HG03439 (cell line): Measurements from ENCODE around the gene PLCL2.
"Not testable (repeated sequence)": the region's sequence is repeated elsewhere in the genome, so short reads cannot be mapped to it uniquely, and the experiment has no call there.

ENCODE experiments used
- ATAC-seq: cut with Tn5 transposase; IDR thresholded peaks from one replicate; pipeline ENCODE4 v1.9.1; 2021; ENCODE audit warnings: mild to moderate bottlenecking, moderate library complexity; ENCODE audit not compliant: unreplicated experiment

PLCL2 gene

DNA sequence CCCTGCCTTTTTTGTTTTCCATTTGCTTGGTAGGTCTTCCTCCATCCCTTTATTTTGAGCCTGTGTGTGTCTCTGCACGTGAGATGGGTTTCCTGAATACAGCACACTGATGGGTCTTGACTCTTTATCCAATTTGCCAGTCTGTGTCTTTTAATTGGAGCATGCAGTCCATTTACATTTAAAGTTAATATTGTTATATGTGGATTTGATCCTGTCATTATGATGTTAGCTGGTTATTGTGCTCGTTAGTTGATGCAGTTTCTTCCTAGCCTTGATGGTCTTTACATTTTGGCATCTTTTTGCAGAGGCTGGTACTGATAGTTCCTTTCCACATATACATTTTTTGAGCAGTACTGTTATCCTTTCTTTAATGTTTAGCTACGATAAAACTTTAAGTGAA lies 73.1 kb downstream of the PLCL2 start:
- not testable (repeated sequence) for ATAC-seq

- ATAC-seq: no peak
These were observed 75.4 kb downstream of the PLCL2 start for GRCh38 chr3:16960125-16960524.

DNA sequence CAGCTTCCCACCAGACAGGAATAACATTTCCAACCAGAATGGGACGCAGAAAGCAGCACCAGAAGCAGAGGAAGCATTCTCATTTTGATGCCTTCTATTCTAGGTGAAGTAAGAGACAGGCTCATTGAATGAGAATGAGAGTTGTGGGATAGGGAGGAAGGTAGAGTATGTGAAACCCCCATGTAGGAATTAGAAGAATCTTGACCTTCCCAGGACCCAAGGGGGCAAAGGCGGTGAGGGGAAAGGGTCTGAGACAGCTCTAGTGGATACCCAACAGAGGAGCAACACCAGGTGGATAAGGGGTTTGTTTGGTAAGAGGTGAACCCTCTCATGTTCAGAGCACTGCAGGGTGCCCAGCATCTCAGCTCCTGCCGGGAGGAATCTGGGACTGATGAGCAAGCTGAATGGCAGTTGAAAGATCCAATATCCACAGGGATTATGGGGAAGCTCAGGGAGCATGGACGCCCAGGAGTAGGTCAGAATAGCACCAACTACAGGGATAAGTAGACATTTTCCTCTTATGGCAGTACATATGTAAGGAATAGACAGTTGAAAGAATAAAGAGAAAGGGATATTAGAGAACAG lies 77.0 kb downstream of the PLCL2 start:
- no peak for ATAC-seq

DNA sequence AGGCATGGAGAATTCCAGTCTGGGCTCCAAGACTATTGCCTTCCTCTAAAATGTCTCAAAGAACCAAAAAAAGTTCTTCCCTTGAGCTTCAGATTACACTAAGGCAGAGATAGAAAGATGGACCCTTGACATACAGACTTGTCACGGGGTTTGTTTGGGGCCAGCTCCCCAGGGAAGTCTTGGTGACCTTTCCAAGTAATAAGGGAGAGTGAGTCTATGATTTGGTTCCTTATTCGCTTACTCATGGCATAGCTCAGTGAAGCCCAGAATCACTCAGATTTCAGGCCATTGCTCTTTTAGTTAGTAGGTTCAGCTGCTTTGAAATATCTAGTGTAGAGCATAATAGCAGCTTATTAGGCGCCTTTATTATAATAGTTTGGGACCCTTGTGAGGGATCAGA lies 90.3 kb downstream of the PLCL2 start:
- no peak for ATAC-seq

DNA sequence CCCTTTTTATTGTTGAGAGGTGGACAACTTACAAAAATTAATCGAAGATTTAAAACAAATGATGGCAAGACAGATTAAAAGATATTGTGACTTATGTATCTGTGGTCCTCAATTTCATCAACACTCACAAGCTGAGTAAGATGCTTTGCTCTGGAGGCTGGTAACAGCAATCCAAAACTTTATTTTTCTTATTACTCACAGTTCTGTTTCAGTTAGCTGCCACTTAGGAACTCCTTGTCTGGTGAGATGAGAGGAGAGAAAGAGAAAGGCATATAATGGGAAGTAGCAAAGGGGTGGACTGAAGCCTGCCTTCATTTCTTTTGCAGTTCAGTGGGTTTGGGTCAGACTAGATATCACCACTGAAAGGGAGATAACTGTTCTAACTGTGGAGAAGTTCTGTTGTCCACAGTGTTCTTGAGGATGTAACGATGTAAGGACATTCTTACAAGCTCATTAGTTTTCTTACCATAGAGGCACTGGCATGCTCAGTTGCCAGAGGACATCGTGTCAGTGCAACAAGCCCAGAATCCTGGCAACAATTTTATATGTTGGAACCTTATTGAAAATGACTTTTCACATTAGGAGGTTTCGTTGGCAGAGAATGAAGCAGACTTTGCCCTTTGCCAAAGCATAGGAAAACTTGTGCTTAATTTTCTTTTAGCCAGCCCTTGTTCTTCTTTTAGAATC lies 93.6 kb downstream of the PLCL2 start:
- no peak for ATAC-seq

- ATAC-seq: no peak
These were observed 94.1 kb downstream of the PLCL2 start for GRCh38 chr3:16978921-16979271.

- not testable (repeated sequence) for ATAC-seq
These were observed 95.2 kb downstream of the PLCL2 start for GRCh38 chr3:16979769-16980515.

DNA sequence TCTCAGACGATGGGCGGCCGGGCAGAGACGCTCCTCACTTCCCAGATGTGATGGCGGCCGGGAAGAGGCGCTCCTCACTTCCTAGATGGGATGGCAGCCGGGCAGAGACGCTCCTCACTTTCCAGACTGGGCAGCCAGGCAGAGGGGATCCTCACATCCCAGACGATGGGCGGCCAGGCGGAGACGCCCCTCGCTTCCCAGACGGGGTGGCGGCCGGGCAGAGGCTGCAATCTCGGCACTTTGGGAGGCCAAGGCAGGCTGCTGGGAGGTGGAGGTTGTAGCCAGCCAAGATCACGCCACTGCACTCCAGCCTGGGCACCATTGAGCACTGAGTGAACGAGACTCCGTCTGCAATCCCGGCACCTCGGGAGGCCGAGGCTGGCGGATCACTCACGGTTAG lies 95.8 kb downstream of the PLCL2 start:
- not testable (repeated sequence) for ATAC-seq

GRCh38 chr3:16982460-16982859 lies 97.7 kb downstream of the PLCL2 start:
- no peak for ATAC-seq

DNA sequence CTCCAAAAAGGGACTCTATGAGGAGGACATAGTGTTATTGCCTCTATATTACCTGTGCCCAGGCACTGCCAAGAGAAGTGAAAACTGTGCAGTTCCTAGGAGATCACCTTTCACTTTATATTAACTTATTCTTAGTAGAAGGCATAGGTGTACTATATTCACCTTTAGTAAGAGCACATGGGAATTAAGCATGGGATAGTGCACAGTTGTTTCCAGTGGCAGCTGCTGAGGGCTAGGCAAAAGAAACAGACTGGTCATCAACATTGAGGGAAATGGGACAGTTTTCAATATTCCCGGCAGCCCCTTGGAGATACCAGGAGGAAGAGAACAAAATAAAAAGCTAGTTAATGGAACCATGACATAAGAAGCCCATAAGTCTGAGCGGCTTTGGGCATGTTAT lies 100.9 kb downstream of the PLCL2 start:
- no peak for ATAC-seq

DNA sequence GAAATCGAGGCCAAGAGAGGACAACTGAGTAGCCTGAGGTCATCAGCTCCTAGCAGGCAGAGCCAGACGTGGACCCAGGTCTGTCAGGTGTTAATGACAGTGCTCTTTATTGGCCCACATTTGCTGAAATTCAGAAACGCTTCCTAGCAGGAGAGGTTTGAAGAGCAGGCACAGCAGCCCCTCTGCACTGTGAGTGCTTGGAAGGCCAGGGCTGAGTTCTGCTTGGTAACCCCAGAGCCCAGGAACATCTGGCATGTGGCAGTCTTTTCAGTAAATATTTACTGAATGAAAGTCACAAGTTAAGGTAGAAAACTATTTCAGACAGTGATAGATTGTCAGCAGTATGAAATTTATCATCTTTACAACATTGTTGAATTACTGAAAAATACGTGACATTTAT lies 102.4 kb downstream of the PLCL2 start:
- ATAC-seq: no peak

GRCh38 chr3:16990163-16990562 lies 105.4 kb downstream of the PLCL2 start:
- no peak for ATAC-seq

DNA sequence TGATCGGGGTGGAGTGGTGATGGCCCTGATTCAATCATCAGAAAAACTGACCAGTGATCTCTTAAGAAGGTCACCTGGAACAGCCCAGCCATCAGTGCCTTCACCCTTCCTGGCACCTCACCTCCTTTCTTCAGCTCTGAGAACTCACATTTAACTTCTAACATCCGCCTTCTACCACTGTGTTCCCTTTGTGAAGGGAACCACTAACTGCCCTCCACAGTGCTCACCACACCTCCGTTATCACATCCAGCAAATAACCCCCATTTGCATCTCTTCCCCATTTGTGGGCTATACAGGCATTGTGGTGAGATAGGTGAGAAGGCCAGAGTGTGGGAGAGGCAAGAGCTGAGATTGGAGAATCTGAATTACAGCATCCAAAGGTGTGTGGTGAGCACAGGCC lies 107.4 kb downstream of the PLCL2 start:
- no peak for ATAC-seq

GRCh38 chr3:16993227-16993626 lies 108.5 kb downstream of the PLCL2 start:
- ATAC-seq: no peak

- no peak for ATAC-seq
These were observed 110.2 kb downstream of the PLCL2 start for GRCh38 chr3:16994854-16995525.

DNA sequence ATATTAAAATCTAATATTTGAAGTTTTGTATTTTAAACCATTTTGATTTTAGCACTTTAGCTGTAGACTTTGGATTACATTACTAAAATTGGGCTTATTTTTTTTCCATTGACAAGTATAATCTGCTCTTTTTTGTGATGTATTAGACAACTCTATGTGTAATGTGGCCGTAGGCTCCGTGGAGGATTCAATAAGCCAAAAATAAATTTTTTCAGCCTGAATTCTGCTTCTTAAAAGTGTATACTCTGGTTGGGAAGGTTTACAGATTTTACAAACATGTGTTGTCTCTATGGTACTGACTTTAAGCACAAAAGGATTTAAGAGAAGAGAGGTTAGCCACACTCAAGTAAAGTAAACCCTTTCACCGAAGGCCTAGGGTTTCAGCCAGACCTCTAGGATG lies 110.8 kb downstream of the PLCL2 start:
- ATAC-seq: no peak

DNA sequence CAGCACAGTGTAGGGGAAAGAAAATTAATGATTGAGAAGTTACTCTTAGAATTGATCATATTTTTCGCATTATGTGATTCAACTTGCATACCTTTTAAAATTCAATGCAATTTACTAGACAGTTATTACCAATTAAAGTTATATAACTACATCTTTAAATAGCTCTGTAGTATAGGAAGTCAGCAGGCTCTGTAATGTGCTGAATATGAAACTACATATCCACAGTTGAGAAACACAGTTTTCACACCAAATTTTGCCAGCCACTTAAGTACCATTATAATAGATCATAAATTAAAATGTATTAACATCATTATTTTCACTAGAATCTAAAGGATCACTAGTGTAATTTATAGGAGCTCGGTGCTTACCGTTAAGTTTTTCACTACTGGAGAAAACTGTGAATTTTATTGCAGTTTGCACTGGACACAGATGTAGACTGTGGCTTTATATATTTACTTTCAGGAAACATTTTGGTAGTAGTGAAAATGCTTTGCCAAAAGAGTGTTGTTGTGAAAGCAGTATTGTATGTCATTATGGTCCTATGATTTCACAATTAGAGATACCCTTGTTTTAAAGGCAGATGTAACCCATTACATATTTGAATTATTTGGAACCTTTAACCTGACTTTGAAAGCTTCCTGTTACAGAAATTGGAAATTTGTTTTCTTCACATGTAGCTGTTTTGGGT lies 113.6 kb downstream of the PLCL2 start:
- ATAC-seq: no peak

DNA sequence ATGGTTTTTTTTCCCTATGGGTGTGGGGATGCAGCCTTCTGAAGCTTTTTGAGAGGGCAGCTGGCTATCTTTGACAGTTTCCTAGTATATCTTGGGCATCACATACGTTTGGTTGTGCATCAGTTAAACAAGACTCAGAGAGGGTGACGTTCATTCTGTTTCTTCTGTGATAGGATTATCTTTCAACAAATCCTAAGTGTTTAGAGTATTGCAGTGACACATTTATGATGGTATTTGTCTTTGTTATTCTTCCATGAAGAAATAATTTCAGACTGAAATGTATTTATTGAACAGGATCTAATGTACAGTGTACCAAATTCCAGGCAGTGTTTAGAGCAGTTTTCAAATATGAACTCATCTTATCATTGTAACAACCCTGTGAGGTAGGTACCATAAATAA lies 114.4 kb downstream of the PLCL2 start:
- no peak for ATAC-seq

DNA sequence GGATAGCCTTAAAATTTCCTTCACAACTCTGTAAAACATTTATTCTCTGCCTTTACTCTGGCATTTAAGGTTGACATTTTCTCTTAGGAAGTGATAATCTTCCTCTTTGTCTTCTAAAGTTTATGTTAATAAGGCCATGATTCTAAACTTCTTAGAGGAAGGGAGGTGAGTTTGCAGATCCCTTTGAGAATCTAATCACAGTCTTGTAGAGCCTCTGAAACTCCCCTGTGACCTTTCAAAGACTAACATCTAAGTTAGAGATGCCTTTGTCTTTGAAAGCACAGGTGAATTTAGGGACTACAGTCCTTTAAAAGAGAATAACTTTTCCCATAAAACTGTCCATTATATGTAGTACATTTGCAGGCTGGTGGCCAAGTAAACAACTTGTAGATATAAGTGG lies 115.1 kb downstream of the PLCL2 start:
- ATAC-seq: no peak

DNA sequence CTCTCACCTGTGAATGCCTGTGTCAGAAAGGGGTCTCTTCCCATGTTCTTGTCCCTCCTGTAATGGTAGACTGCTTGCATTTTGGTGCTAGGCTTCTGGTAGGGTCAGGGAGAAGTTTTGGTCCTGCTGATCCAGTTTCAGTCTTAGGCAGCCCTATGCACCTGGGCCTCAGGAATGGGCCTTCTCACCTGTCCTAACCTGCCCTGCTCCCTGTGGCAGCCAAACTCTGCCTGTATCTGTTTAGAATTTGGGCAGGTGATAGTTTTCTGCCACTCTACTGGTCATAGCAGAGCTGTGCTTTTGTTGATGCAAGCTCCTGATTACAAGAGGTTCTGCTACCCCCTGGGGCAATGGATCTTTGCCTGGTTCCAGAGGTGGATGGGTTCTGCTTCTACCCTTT lies 118.7 kb downstream of the PLCL2 start:
- ATAC-seq: no peak

DNA sequence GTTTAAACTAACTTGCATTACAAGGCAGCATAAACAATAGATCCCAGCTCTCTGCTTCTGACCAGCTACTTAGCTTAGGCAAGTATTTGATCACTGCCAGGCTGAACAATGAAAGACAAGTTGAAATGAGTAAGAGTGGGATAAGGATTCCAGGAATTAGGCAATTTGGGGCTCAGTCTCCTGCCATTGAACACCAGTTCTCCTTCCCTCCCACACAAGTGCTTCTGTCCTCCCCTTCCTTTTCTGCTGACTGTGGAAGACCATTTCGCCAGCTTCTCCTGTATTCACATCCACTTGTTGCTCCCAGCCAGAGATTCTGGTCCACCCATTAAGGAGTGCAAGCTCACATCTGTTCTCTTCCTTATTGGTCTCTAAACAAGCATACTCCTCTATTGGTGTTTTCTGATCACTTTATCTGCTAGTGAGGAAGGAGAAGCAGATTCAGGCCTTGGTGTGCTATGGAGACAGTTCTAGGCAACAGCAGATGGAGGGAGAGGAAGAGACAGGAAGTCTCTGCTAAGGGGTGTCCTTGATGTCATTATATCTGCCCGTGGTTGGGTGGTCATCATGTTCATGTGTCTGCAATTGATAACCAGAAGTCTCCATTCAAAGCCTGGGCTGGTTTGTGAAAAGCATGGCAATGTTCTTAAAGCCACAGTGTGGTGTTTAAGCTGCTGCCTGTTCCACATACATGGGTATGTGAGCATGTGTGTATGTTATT lies 121.5 kb downstream of the PLCL2 start:
- ATAC-seq: no peak
